ENCODE measurements around the gene ZSCAN5B.
"Not testable (repeated sequence)": the region's sequence is repeated elsewhere in the genome, so short reads cannot be mapped to it uniquely, and the experiment has no call there.

- TF ChIP-seq CTCF (conservative IDR thresholded peaks at IDR 0.05; ENCODE audit: low read depth, low read length); EZH2 (IDR thresholded peaks at IDR 0.05; ENCODE audit: borderline replicate concordance, low read depth, low read length, poor library complexity, severe bottlenecking): not testable (repeated sequence)
Measured at GRCh38 chr19:56148955-56149655, 48.5 kb downstream of the ZSCAN5B start.
